ENCODE data around the gene DALRD3.

Gene DALRD3, protein sequence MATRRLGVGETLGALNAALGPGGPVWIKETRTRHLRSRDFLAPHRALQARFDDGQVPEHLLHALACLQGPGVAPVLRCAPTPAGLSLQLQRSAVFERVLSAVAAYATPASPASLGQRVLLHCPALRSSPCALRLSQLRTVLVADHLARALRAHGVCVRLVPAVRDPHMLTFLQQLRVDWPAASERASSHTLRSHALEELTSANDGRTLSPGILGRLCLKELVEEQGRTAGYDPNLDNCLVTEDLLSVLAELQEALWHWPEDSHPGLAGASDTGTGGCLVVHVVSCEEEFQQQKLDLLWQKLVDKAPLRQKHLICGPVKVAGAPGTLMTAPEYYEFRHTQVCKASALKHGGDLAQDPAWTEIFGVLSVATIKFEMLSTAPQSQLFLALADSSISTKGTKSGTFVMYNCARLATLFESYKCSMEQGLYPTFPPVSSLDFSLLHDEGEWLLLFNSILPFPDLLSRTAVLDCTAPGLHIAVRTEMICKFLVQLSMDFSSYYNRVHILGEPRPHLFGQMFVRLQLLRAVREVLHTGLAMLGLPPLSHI

DNA sequence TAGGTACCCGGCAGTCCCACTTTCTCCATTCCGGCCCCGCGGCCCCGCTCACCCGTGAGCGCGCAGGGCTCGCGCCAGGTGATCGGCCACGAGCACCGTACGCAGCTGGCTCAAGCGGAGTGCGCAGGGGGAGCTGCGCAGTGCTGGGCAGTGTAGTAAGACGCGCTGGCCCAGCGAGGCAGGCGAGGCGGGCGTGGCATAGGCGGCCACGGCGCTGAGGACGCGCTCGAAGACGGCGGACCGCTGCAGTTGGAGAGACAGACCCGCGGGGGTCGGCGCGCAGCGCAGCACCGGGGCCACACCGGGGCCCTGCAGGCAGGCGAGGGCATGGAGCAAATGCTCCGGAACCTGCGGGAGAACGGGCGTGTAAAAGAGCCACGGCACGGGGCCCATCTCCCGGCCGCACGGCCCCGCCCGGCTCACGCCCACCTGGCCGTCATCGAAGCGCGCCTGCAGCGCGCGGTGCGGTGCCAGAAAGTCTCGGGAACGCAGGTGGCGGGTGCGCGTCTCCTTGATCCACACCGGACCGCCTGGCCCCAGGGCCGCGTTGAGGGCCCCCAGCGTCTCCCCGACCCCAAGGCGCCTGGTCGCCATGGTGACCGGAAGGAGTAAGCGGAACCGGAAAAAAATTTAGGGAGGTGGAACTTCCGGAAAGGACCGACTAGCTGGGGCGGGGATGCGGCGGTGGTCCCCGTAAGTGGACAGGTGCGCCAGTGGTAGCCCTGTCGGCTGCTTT is at the start of gene DALRD3:
Gene DALRD3 (minus strand): TSS at position 610 of the 736 bp plus-strand sequence. CDS start 16 bp downstream, at position 594.
- DNase-seq (ENCODE audit: insufficient read length, low spot score) (peak; percentile 51), FAIRE-seq (no peak)

DNA sequence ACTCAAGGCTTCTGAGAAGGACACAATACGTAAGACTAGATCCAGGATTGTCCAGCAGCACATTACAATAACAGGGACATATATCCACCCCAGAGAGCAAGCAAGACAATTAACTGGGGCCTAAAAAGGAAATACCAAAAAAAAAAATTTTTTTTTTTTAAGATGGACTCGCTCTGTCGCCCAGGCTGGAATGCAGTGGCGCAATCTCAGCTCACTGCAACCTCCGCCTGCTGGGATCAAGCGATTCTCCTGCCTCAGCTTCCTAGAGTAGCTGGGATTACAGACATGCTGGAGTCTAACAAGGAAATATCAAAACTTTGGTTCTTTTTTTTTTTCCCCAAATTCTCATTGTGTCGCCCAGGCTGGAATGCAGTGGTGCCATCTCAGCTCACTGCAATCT is 39.6 kb upstream of the DALRD3 start:
- no peak for TF ChIP-seq POLR2A (IDR thresholded peaks at IDR 0.05; ENCODE audit: low read depth, low read length)
- no peak for FAIRE-seq
- no peak for DNase-seq (ENCODE audit: insufficient read length, low spot score)

More for the DNA sequence above, at the start of gene DALRD3:
- peak; percentile 65 for TF ChIP-seq POLR2A (IDR thresholded peaks at IDR 0.05; ENCODE audit: low read depth, low read length)

DNA sequence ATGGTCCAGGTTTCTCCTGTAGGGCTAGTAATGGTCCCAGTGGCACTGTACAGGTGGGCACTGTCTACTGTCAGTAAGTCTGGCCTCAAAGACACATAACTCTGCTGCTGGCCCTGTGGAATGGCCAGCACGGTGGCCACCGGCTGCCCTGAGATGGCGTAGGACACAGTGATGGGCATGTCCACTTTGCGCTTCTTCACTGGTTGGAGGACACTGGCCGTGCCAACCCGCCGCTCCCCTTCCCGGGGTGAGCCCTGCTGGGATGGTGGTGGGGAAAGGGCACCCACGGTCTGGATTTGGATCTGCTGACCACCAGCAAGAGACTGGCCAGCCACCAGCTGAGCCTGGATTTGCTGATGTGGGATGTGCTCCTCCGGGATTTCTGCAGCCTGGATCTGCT is 38.9 kb upstream of the DALRD3 start:
- no peak for TF ChIP-seq POLR2A (IDR thresholded peaks at IDR 0.05; ENCODE audit: low read depth, low read length)
- DNase-seq (ENCODE audit: insufficient read length, low spot score) = no peak
- no peak for FAIRE-seq

DNA sequence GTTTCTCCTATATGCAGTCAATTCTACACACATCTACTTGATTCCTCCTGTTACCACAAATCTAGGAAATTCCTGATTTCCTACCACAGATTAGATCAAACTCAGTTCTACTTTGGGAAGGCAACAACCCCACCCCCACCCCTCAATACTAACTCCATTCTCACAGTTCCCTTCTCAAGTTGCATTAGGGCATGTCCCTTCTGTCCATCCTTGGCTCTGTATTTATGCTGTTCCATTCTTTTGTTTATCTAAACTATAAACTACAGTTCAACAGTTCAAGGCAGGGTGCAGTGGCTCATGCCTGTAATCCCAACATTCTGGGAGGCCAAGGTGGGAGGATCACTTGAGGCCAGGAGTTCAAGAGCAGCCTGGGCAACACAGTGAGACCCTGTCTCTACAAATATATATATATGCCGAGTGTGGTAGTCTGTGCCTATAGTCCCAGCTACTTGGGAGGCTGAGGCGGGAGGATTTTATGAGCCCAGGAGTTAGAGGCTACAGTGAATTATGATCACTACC is 36.0 kb upstream of the DALRD3 start:
- DNase-seq (ENCODE audit: insufficient read length, low spot score) = no peak
- TF ChIP-seq POLR2A (IDR thresholded peaks at IDR 0.05; ENCODE audit: low read depth, low read length) = no peak
- no peak for FAIRE-seq

DNA sequence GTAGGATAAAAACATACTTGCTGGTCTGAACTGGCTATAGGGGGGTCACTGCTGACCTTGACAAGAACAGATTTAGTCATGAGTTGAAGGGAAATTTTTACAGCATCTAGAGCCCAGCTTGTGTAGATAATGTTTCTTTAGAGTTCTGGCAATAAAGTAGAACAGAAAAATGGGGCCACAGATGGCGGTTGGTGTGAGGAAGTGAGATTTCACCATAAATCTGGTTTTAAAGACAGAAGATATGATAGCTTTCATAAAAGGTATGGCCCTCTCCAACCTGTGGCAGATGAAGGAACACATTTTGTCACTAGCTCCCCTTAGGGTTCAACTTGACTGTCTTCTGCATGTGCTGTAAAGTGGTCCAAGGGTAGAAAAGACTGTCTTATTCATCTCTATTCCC is 35.2 kb upstream of the DALRD3 start:
- DNase-seq (ENCODE audit: insufficient read length, low spot score) (no peak), FAIRE-seq (no peak)
- no peak for TF ChIP-seq POLR2A (IDR thresholded peaks at IDR 0.05; ENCODE audit: low read depth, low read length)

DNA sequence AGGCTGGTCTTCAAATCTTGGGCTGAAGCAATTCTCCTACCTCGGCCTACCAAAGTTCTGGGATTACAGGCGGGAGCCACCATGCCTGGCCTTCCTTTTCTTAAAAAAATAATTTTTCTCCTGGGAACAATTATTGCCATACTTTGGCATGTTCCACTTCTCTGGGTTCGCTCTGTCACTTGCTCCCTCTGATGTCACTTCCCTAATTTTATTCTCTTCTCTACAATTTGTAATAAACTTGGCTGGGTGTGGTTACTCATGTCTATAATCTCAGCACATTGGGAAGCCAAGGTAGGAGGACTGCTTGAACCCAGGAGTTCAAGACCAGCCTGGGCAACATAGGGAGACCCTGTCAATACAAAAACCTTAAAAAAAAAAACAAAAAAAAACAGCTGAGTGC is 16.9 kb upstream of the DALRD3 start:
- DNase-seq (ENCODE audit: insufficient read length, low spot score) (no peak), FAIRE-seq (no peak)
- TF ChIP-seq POLR2A (IDR thresholded peaks at IDR 0.05; ENCODE audit: low read depth, low read length) = no peak

DNA sequence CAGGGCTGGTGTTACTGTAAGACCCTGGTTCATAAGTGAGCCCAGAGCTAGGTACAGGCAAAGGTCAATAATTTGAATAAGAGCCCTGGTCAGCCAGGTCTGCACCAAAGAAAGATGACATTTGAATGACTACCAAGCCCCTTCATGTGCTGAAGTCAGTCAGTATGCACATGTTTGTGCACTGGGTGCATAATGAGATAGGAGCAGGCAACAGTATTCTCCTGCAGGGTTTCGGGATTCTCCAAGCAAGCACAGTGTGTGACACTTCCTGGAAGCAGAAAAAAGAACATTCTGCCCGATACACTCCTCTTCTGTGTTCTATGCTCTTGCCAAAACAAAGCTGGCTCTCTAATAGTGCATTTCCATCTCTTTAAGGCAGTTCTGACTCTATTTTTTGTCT is 16.3 kb upstream of the DALRD3 start:
- no peak for TF ChIP-seq POLR2A (IDR thresholded peaks at IDR 0.05; ENCODE audit: low read depth, low read length)
- DNase-seq (ENCODE audit: insufficient read length, low spot score) = no peak
- FAIRE-seq = no peak

DNA sequence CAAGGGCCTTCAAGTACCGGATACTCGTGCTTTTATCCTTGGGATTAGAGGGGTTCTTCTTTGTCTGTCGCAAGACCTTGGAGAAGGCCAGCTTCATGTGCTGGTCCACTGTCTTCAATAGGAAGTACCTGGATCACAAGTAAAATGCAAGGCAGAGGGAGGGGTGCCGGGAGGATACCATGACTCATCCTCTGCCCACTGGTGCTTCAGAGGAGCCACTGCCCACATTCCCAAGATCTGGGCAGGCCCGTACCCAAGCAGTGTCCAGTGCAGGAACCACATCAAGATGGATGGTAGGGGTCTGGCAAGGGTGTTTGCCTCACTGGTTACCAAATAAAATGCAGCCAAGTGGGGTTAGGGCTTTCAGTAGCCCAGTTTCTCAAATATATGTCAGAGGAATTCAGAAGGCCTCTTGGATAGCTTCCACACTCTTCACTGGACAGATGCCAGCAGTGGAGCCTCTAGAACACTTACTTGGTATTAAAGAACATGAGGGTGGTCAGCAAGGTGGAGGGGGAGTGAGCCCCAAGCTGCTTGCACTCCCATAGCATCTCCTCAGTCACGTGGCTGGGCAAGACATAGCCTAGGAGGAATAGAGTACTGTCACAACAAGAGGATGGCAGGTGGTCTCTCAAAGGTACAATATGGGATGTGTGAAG is 14.4 kb upstream of the DALRD3 start:
- DNase-seq (ENCODE audit: insufficient read length, low spot score) (no peak), FAIRE-seq (no peak)
- TF ChIP-seq POLR2A (IDR thresholded peaks at IDR 0.05; ENCODE audit: low read depth, low read length) = no peak

DNA sequence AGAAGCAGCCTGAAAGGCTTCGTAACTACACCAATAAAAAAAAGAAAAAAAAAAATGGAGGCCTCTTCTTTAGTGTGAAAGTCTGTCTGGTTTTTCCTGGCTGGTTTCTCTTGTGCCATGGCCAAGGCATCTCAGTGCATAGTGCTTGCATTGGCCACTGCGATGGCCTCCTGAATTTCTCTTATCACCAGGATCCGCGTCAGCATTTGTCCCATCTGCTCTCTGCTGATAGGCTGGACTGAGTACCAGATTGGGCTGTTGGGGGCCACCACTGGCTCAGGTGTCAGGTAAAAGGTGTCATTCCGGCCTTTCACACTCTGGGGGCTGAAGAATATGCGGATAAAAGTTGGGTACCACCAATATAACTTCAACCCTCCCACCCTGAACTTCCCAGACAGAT is 11.9 kb upstream of the DALRD3 start:
- TF ChIP-seq POLR2A (IDR thresholded peaks at IDR 0.05; ENCODE audit: low read depth, low read length) = no peak
- no peak for DNase-seq (ENCODE audit: insufficient read length, low spot score)
- FAIRE-seq = no peak

DNA sequence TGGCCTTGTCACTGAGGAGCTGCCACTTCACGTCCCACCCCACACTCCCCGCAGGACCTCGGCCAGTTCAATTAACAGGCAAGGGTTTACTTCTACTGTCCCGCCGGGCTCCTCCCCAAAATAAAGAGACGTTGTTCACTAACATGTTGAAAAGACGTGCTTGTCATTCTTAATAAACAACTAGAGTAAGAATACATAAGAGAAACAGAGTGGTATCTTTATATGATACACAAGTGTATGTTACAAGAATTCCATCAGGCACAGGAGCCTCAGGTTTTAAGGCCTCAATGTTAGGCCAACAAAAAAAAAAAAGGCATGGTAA is 11.1 kb upstream of the DALRD3 start:
- FAIRE-seq = no peak
- TF ChIP-seq POLR2A (IDR thresholded peaks at IDR 0.05; ENCODE audit: low read depth, low read length) = no peak
- no peak for DNase-seq (ENCODE audit: insufficient read length, low spot score)

DNA sequence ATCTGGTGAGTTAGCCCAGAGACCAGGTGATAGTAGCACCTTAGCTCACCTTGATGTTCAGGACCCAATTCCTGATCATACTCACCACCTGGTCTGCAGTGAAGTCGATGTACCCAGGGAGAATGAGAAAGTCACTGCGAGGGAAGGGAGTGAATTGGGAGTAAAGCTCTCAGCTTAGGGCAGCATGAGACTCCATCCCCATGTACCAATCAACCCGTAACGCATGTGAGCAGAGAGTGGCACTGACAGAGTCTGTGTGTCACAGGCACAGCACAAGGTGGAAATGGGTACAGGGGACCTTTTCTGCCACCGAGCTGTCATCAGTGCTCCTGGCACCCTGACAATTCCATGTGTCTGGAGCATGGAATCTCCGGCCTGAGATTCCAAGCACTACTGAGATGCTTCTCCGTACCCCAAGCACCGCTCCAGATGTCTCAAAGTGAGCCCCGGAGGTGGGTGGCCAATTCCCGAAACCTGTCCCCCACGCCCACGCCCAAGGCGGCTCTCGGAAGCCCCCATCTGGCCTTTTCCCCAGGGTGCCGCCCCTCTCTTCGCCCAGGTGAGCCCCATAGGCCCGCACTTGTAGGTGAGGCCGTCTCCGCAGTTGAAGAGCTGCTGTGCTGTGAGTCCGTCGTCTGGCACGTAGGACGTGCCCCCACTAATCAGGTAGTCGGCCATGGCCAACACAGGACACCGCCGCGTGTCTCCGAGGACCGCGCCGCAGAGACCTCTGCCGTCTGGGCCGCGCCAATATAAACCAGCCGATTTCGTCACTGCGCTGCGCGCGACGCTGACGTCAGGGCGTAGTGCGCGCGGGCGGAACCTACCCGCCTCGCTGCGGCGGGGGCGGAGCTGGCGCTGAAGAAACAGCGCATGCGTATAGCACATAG is 10.5 kb upstream of the DALRD3 start, which contains the start of gene IMPDH2:
Gene IMPDH2 (minus strand): TSS at position 726 of the 890 bp plus-strand sequence. CDS start 48 bp downstream, at position 678.
- DNase-seq (ENCODE audit: insufficient read length, low spot score) (peak; percentile 71), FAIRE-seq (no peak)

DNA sequence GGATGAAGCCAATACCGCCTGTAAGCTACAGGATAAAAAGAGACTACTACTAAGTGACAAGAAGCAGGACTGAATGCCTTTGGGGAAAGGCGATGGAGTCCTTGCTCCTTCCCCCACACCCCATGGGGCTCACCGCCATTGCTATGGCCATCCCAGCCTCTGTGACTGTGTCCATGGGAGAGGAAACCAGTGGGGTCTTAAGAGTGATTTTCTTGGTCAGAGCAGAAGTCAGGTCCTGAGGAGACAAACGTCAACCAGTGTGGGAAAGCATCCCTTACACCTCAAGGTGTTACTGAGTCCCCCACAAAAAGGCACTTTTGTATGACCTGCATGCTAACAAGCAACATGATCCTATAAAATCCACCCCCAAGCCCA is 9.9 kb upstream of the DALRD3 start:
- DNase-seq (ENCODE audit: insufficient read length, low spot score) = no peak
- FAIRE-seq = no peak
- TF ChIP-seq POLR2A (IDR thresholded peaks at IDR 0.05; ENCODE audit: low read depth, low read length) = no peak

More for the DNA sequence above, 10.5 kb upstream of the DALRD3 start, which contains the start of gene IMPDH2:
- peak; percentile 100 for TF ChIP-seq POLR2A (IDR thresholded peaks at IDR 0.05; ENCODE audit: low read depth, low read length)

DNA sequence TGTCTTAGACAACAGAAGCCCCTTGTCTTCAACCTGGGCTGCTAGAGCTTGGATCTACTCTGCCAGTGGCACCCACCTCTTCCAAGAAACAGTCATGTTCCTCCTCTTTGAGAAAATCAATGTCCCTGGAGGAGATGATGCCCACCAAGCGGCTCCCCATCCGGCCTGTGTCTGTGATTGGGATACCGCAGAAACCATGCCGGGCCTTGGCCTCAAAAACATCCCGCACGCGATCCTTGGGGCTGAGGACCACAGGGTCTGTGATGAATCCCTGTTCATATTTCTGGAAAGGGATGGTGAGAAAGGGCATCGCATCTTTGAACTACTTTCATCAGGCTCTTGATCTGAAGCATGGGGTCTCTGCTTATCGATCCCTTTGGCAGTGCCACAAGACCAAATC is 9.3 kb upstream of the DALRD3 start:
- 0 out of 2 replicates have a peak, but pooled peaks have one; percentile 31 for TF ChIP-seq POLR2A (IDR thresholded peaks at IDR 0.05; ENCODE audit: low read depth, low read length)
- no peak for DNase-seq (ENCODE audit: insufficient read length, low spot score)
- no peak for FAIRE-seq

All from H54 (cell line).